ENCODE results near the gene DOCK3. TPM values are rescaled to one million over a fixed set of nuclear protein-coding genes. Genes with fewer than 3 reads are reported as not detected.
A peak's percentile ranks its signal among the peaks of the same experiment; 100 is the strongest.
"Not testable (repeated sequence)": the region's sequence is repeated elsewhere in the genome, so short reads cannot be mapped to it uniquely, and the experiment has no call there.

DOCK3 gene
- total RNA-seq, 1 donor from 2014 or later = 2.7 TPM

- Histone ChIP-seq H3K36me3 (no peaks in the 10 kb centered on the region), H3K27ac (no peak overlapping the region), H3K4me1 (no peaks in the 10 kb centered on the region), H3K9me3 (no peaks in the 10 kb centered on the region), H3K4me3 (no peak overlapping the region), H3K27me3 (no peaks in the 10 kb centered on the region)
- ATAC-seq (no peak), DNase-seq (no peak)
- no peak for TF ChIP-seq CTCF (IDR thresholded peaks at IDR 0.05)
- intact Hi-C loops (cut with DNase I) = no loop called here
These were observed 252.1 kb downstream of the DOCK3 start for GRCh38 chr3:50926868-50927267.

DNA sequence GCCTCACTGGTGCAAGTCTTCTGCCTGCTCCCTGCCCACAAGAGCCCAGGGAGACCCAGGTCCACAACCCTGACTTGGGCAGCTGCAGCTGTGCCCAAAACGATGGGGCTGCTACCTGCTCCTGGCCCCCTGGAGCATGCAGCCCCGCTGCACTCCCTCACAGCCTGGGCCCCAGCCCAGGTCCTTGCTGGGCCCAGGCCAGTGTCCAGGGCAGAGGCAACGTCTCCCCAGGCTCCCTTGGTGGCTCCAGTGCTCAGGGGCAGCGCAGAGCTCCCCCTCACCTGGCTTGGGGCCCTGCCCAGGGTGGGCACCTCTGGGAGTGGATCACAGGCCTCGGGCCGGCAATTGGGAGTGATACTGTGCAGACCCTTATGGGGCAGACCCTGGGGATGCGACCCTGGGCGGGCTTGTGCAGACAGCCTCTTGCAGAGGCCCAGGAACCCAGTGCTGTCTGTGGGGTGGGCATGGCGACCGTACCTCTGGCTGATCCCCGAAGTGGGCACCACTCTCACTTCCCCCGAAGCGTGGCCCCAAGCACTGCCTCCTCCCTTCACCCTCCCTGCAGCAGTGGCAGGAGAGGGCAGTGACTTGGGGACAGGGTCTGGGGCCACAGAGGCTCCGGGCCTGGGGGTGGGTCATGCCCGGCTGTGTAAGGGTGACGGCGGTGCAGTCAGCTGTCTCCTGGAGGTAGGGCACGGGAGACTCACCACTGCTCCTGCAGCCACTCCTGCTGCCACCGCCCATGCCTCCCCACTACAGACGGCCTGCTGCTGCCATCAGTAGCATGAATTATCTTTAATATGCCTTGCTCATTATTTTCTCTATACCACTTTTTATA lies 255.9 kb downstream of the DOCK3 start:
- DNase-seq (no peak), ATAC-seq (peak; percentile 27)
- no peak for TF ChIP-seq CTCF (IDR thresholded peaks at IDR 0.05)
- intact Hi-C loops (cut with DNase I) = no loop called here
- Histone ChIP-seq H3K4me1 (no peaks in the 10 kb centered on the region), H3K9me3 (no peaks in the 10 kb centered on the region), H3K4me3 (no peak overlapping the region), H3K27ac (no peak overlapping the region), H3K27me3 (no peaks in the 10 kb centered on the region), H3K36me3 (no peaks in the 10 kb centered on the region)

GRCh38 chr3:50932918-50933317 lies 258.2 kb downstream of the DOCK3 start:
- H3K36me3 ChIP-seq; DNase-seq; H3K27me3 ChIP-seq; H3K9me3 ChIP-seq; ATAC-seq; H3K27ac ChIP-seq; intact Hi-C loops (cut with DNase I); H3K4me3 ChIP-seq; H3K4me1 ChIP-seq: not testable (repeated sequence)

DNA sequence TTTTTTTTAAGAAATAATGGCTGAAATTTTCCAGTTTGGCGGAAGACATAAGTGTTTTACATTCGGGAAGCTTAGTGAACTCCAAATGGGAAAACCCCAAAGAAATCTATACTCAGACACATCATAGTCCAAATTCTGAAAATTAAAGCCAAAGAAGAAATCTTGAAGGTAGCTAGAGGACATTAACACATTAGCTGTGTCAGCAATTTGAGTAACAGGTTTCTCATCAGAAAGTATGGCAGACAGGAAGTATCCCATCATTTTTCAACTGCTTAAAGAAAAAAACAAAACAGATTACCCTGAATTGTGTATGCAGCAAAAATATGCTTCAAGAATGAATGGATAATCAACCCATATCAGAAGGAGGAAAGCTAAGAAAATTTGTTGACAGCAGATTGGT lies 261.7 kb downstream of the DOCK3 start:
- Histone ChIP-seq H3K27ac (no peak overlapping the region), H3K9me3 (no peaks in the 10 kb centered on the region), H3K4me3 (no peak overlapping the region), H3K27me3 (no peaks in the 10 kb centered on the region), H3K36me3 (no peaks in the 10 kb centered on the region), H3K4me1 (no peaks in the 10 kb centered on the region)
- DNase-seq (no peak), ATAC-seq (no peak)
- TF ChIP-seq CTCF (IDR thresholded peaks at IDR 0.05) = no peak
- intact Hi-C loops (cut with DNase I) = no loop called here

- Histone ChIP-seq H3K9me3 (no peaks in the 10 kb centered on the region), H3K4me3 (no peak overlapping the region), H3K27ac (no peak overlapping the region), H3K4me1 (no peaks in the 10 kb centered on the region), H3K36me3 (no peaks in the 10 kb centered on the region), H3K27me3 (no peaks in the 10 kb centered on the region)
- no peak for DNase-seq
- intact Hi-C loops (cut with DNase I) = no loop called here
- no peak for TF ChIP-seq CTCF (IDR thresholded peaks at IDR 0.05)
- no peak for ATAC-seq
These were observed 272.7 kb downstream of the DOCK3 start for GRCh38 chr3:50947419-50947818.

DNA sequence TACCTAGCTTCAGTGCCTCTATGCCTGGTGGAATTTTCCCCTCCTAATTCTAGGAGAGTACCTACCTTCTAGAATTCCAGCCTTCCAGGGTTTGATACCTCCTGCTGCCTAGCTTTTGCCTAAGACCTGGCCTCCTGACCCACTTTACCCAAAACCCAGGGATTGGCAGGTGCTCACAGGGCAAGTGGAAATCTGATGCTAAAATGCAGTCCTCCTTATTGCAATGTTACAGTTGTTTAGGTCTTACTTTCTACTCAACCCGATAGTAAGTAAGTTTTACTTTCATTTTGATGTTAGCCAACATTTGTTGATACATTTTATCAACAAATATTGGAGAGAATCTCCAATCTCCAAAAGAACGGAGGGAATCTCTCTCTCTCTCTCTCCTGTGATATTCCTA lies 275.9 kb downstream of the DOCK3 start:
- intact Hi-C loops (cut with DNase I) = no loop called here
- Histone ChIP-seq H3K27me3 (no peaks in the 10 kb centered on the region), H3K27ac (no peak overlapping the region), H3K9me3 (no peaks in the 10 kb centered on the region), H3K36me3 (no peaks in the 10 kb centered on the region), H3K4me1 (no peaks in the 10 kb centered on the region), H3K4me3 (no peak overlapping the region)
- no peak for DNase-seq
- TF ChIP-seq CTCF (IDR thresholded peaks at IDR 0.05) = no peak
- no peak for ATAC-seq
